Anterior cingulate cortex (tissue), 58 donors: ENCODE measurements around the gene BAHCC1.

Source experiments
- DNase-seq, 58 donors: peaks; one replicate each; lab custom pipeline; 2025; lab: John Stamatoyannopoulos, UW

Gene BAHCC1

GRCh38 chr17:81383504-81384421 lies 11.5 kb upstream of the BAHCC1 start:
- peak in 2 of 58 donors; percentile 28 to 44 for DNase-seq

GRCh38 chr17:81384929-81385319 lies 10.3 kb upstream of the BAHCC1 start:
- DNase-seq, result no peak

- peak in 56 of 58 donors; percentile 52 to 100 (median 92) for DNase-seq
Observed at GRCh38 chr17:81385320-81386111, 9.7 kb upstream of the BAHCC1 start.

- DNase-seq, result peak in 3 of 58 donors; percentile 30 to 65 (median 57)
Observed at GRCh38 chr17:81386141-81386645, 9.1 kb upstream of the BAHCC1 start.

GRCh38 chr17:81386646-81387099 lies 8.6 kb upstream of the BAHCC1 start:
- DNase-seq, result peak in 43 of 58 donors; percentile 46 to 87 (median 71)

GRCh38 chr17:81387100-81388090 lies 7.9 kb upstream of the BAHCC1 start:
- DNase-seq, result peak in 31 of 58 donors; percentile 35 to 74 (median 59)

GRCh38 chr17:81388091-81388611 lies 7.1 kb upstream of the BAHCC1 start:
- DNase-seq, result peak in 1 of 58 donors; percentile 26

GRCh38 chr17:81388612-81389367 lies 6.5 kb upstream of the BAHCC1 start:
- DNase-seq, result peak in 48 of 58 donors; percentile 21 to 76 (median 56)

- no peak for DNase-seq
Observed at GRCh38 chr17:81389585-81389984, 5.7 kb upstream of the BAHCC1 start.

- no peak for DNase-seq
Observed at GRCh38 chr17:81390029-81390872, 5.0 kb upstream of the BAHCC1 start.

- no peak for DNase-seq
Observed at GRCh38 chr17:81390873-81391255, 4.4 kb upstream of the BAHCC1 start.

GRCh38 chr17:81391293-81391935 lies 3.8 kb upstream of the BAHCC1 start:
- peak in 4 of 58 donors; percentile 24 to 40 (median 37) for DNase-seq

GRCh38 chr17:81391936-81392908 lies 3.0 kb upstream of the BAHCC1 start:
- DNase-seq, result peak in 33 of 58 donors; percentile 21 to 68 (median 45)

GRCh38 chr17:81392909-81393654 lies 2.2 kb upstream of the BAHCC1 start:
- DNase-seq, result peak in 8 of 58 donors; percentile 29 to 64 (median 38)
